Mesothelial cell of epicardium (in vitro differentiated cells): ENCODE measurements around the gene MRGPRD. TPM values are rescaled to one million over a fixed set of nuclear protein-coding genes. Genes with fewer than 3 reads are reported as not detected.
A peak's percentile ranks its signal among the peaks of the same experiment; 100 is the strongest.

Experiments used
- DNase-seq, 2 experiments: peaks; one replicate each; pipeline ENCODE4 v3.0.0; 2021; ENCODE audit warnings: low spot score in 2 of 2; ENCODE audit not compliant: unreplicated experiment in 2 of 2
- H3K27ac Mint-ChIP-seq: 2 replicates; pipeline ENCODE4 v1.8.0; 2021; ENCODE audit warnings: mixed read lengths
- H3K27me3 Mint-ChIP-seq: 2 replicates; pipeline ENCODE4 v1.8.0; 2021; ENCODE audit warnings: low read depth, mixed read lengths
- H3K36me3 Mint-ChIP-seq: 2 replicates; pipeline ENCODE4 v1.8.0; 2021; ENCODE audit warnings: mixed read lengths
- H3K4me1 Mint-ChIP-seq: 2 replicates; pipeline ENCODE4 v1.8.0; 2021; ENCODE audit warnings: mixed read lengths
- H3K4me3 Mint-ChIP-seq: 2 replicates; pipeline ENCODE4 v1.8.0; 2021; ENCODE audit warnings: mild to moderate bottlenecking, moderate library complexity, mixed read lengths
- H3K9me3 Mint-ChIP-seq: 2 replicates; pipeline ENCODE4 v1.8.0; 2021; ENCODE audit warnings: mixed read lengths
- CTCF ChIP-seq: fragments of 200-600 bp; sonication (generic); IDR thresholded peaks from one replicate; pipeline ENCODE4 v1.5.0; 2021; ENCODE audit warnings: antibody characterized with exemption; ENCODE audit not compliant: unreplicated experiment
- total RNA-seq: library from RNA; stranded (reverse); gene quantifications from 3 replicates; pipeline ENCODE4 v1.2.1, GENCODE V29; 2021

The MRGPRD gene
- total RNA-seq, 1 donor from 2014 or later: not detected

- Mint-ChIP-seq H3K36me3 (no peaks in the 10 kb centered on the region), H3K27ac (no peak overlapping the region), H3K4me3 (no peak overlapping the region), H3K27me3 (peaks cover 8% of the 10 kb centered on the region), H3K4me1 (peaks cover 12% of the 10 kb centered on the region), H3K9me3 (no peaks in the 10 kb centered on the region)
- DNase-seq: peak in 1 of 2 experiments; percentile 14
- no peak for TF ChIP-seq CTCF
Observed at GRCh38 chr11:68993546-68993945, 12.8 kb upstream of the MRGPRD start.

DNA sequence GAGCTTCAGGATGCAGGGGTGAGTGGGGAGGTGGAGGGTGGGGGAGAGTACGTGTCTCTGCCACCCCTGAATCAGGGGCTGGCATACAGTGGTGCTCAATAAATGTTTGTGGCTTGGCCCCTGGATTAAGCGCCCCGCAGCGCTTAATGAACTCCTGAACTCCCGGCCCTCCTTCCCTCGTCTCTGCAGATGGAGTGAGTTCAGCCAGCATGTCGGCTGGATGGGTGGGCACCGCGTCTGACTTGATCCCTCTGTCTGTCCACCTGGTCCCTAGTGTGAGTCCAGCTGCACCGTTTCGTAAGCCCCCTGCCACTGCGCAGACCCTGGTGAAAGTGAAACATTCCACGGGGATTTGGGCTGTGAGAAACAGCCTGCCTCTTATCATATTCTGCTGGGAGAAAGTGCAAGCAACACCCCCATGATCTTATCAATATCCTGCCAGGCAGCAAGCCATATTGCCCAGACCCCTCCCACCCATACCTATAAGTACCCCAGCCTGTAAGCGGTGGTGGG, 12.0 kb upstream of the MRGPRD start:
- Mint-ChIP-seq H3K4me3 (no peak overlapping the region), H3K36me3 (no peaks in the 10 kb centered on the region), H3K27me3 (peaks cover 8% of the 10 kb centered on the region), H3K27ac (no peak overlapping the region), H3K9me3 (no peaks in the 10 kb centered on the region), H3K4me1 (peaks cover 9% of the 10 kb centered on the region)
- no peak for TF ChIP-seq CTCF
- DNase-seq: peak in 1 of 2 experiments; percentile 36

GRCh38 chr11:68990995-68991780, 10.4 kb upstream of the MRGPRD start:
- no peak for TF ChIP-seq CTCF
- Mint-ChIP-seq H3K4me1 (peaks cover 9% of the 10 kb centered on the region), H3K27me3 (peaks cover 8% of the 10 kb centered on the region), H3K9me3 (peaks cover 14% of the 10 kb centered on the region), H3K4me3 (no peak overlapping the region), H3K27ac (no peak overlapping the region), H3K36me3 (no peaks in the 10 kb centered on the region)
- no peak for DNase-seq

GRCh38 chr11:68989936-68990606, 9.3 kb upstream of the MRGPRD start:
- no peak overlapping the region for H3K4me3 Mint-ChIP-seq
- no peak overlapping the region for H3K27ac Mint-ChIP-seq
- TF ChIP-seq CTCF: no peak
- H3K36me3 Mint-ChIP-seq: no peaks in the 10 kb centered on the region
- peaks cover 9% of the 10 kb centered on the region for H3K4me1 Mint-ChIP-seq
- no peak for DNase-seq
- H3K9me3 Mint-ChIP-seq: peaks cover 14% of the 10 kb centered on the region
- H3K27me3 Mint-ChIP-seq: peaks cover 8% of the 10 kb centered on the region

DNA sequence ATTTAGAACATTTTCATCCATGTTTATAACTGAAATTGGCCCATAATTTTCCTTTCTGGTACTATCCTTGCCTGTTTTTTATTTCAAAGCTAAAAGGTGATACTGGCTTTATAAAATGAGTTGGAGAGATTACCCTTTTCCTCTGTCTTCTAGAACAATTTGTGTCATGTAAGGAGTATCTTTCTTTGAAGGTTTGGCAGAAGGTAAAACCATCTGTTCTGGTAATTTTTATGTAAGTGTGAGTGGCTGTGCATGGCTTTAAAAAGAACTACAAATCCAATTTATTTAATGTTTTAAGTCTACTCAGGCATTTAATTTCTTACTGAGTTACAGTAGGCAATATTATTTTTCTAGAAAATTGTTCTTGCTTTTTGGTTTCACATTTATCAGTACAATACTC, 7.7 kb upstream of the MRGPRD start:
- Mint-ChIP-seq H3K27me3 (peaks cover 10% of the 10 kb centered on the region), H3K4me3 (no peak overlapping the region), H3K4me1 (peaks cover 9% of the 10 kb centered on the region), H3K27ac (no peak overlapping the region), H3K9me3 (peaks cover 14% of the 10 kb centered on the region), H3K36me3 (no peaks in the 10 kb centered on the region)
- no peak for TF ChIP-seq CTCF
- no peak for DNase-seq
